ENCODE results near the gene ARHGAP25.

ARHGAP25 gene

GRCh38 chr2:68726608-68727367 is 7.8 kb upstream of the ARHGAP25 start:
- TF ChIP-seq TEAD4 (IDR thresholded peaks at IDR 0.05) (no peak), ZBTB7A (IDR thresholded peaks at IDR 0.05; ENCODE audit: low read depth) (no peak), TAF1 (IDR thresholded peaks at IDR 0.05; ENCODE audit: low read depth) (no peak), CEBPB (IDR thresholded peaks at IDR 0.05) (no peak), NFIC (IDR thresholded peaks at IDR 0.05) (no peak), TCF12 (IDR thresholded peaks at IDR 0.05; ENCODE audit: low read depth) (no peak), FOXM1 (IDR thresholded peaks at IDR 0.05; ENCODE audit: borderline replicate concordance, low read depth) (no peak), REST (IDR thresholded peaks at IDR 0.05; ENCODE audit: low read depth) (no peak), EP300 (IDR thresholded peaks at IDR 0.05; ENCODE audit: borderline replicate concordance) (no peak), EGR1 (IDR thresholded peaks at IDR 0.05) (no peak), CREB1 (IDR thresholded peaks at IDR 0.05; ENCODE audit: low read depth) (no peak), YY1 (IDR thresholded peaks at IDR 0.05; ENCODE audit: low read depth) (no peak), RAD21 (IDR thresholded peaks at IDR 0.05; ENCODE audit: low read depth) (no peak)
- TF ChIP-seq, protein P1, sequence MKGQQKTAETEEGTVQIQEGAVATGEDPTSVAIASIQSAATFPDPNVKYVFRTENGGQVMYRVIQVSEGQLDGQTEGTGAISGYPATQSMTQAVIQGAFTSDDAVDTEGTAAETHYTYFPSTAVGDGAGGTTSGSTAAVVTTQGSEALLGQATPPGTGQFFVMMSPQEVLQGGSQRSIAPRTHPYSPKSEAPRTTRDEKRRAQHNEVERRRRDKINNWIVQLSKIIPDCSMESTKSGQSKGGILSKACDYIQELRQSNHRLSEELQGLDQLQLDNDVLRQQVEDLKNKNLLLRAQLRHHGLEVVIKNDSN (IDR thresholded peaks at IDR 0.05): no peak
- TF ChIP-seq, protein P2, sequence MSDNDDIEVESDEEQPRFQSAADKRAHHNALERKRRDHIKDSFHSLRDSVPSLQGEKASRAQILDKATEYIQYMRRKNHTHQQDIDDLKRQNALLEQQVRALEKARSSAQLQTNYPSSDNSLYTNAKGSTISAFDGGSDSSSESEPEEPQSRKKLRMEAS (IDR thresholded peaks at IDR 0.05): no peak

DNA sequence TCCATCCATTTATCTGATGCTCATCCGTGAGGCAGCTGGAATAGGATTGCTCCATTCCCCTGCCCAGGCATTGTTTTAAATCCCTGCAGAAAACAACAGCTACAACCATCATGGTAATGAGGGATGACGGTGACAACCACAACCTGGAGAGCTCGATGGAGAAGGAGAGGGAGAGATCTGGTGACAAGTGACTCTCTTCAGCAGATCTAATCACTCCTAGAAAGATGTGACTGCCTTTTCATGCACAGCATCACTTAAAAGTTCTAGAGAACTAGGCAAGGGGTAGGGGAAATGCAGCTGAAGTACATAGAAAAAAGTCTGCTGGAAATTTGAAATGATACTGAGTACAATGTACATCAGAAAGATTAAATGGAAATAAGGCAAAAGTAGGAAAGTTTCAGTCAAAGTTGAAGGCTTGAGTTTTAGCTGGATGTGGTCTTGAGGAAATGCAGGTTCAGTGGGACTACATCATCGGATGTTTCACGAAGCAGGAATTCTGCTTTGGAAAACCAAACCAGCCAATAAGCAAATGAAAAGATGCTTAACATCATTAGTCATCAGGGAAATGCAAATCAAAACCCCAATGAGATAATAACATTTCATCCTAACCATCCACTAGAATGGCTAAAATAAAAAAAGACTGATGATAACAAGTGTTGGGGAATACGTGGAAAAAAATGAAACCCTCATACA is 6.8 kb upstream of the ARHGAP25 start:
- TF ChIP-seq NFIC (IDR thresholded peaks at IDR 0.05): no peak
- no peak for TF ChIP-seq TCF12 (IDR thresholded peaks at IDR 0.05; ENCODE audit: low read depth)
- TF ChIP-seq, protein P1 (IDR thresholded peaks at IDR 0.05): no peak
- no peak for TF ChIP-seq REST (IDR thresholded peaks at IDR 0.05; ENCODE audit: low read depth)
- no peak for TF ChIP-seq ZBTB7A (IDR thresholded peaks at IDR 0.05; ENCODE audit: low read depth)
- no peak for TF ChIP-seq TEAD4 (IDR thresholded peaks at IDR 0.05)
- no peak for TF ChIP-seq FOXM1 (IDR thresholded peaks at IDR 0.05; ENCODE audit: borderline replicate concordance, low read depth)
- TF ChIP-seq, protein P2 (IDR thresholded peaks at IDR 0.05): no peak
- no peak for TF ChIP-seq CREB1 (IDR thresholded peaks at IDR 0.05; ENCODE audit: low read depth)
- no peak for TF ChIP-seq CEBPB (IDR thresholded peaks at IDR 0.05)

DNA sequence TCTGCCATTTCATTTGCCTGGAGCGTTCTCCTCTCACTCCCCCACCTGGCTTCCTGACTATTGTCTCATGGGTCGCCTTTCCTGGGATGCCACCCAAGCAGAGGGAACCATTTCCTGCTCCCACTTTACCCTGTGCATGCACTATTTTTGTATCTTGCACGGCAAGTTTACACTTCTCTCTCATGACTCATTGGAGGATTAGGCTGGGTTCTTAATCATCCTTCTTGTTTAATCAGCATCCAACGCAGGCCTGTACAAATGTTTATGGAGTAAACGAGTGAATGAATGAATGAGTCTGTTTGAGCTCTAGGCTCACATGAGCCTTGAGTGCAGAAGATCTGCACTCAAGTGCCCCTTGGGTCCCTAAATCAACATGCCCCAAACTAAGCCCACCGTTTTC is 3.8 kb upstream of the ARHGAP25 start:
- TF ChIP-seq EP300 (IDR thresholded peaks at IDR 0.05; ENCODE audit: borderline replicate concordance) (no peak), FOXM1 (IDR thresholded peaks at IDR 0.05; ENCODE audit: borderline replicate concordance, low read depth) (no peak), ZBTB7A (IDR thresholded peaks at IDR 0.05; ENCODE audit: low read depth) (no peak), CEBPB (IDR thresholded peaks at IDR 0.05) (no peak), NFIC (IDR thresholded peaks at IDR 0.05) (no peak), EGR1 (IDR thresholded peaks at IDR 0.05) (no peak), CREB1 (IDR thresholded peaks at IDR 0.05; ENCODE audit: low read depth) (no peak), TEAD4 (IDR thresholded peaks at IDR 0.05) (no peak)
- TF ChIP-seq, protein P2 (IDR thresholded peaks at IDR 0.05): no peak
- TF ChIP-seq, protein P1 (IDR thresholded peaks at IDR 0.05): no peak

GRCh38 chr2:68732036-68732932 is 2.3 kb upstream of the ARHGAP25 start:
- no peak for TF ChIP-seq ZBTB7A (IDR thresholded peaks at IDR 0.05; ENCODE audit: low read depth)
- TF ChIP-seq, protein P1 (IDR thresholded peaks at IDR 0.05): peak; percentile 61; the same call in 1 of the 2 replicates

All from Ishikawa (cell line).